GM23248 (cell line): ENCODE measurements around the gene GREB1.

ENCODE experiments used
- EZH2 ChIP-seq: fragments of 200-600 bp; sonication (generic); IDR thresholded peaks from 2 replicates; pipeline ENCODE4 v1.6.1; 2018; ENCODE audit warnings: antibody characterized with exemption, mild to moderate bottlenecking; ENCODE audit not compliant: insufficient read depth, poor library complexity, severe bottlenecking
- EZH2phosphoT487 ChIP-seq: fragments of 200-600 bp; sonication (generic); IDR thresholded peaks from 2 replicates; pipeline ENCODE4 v1.6.1; 2018; ENCODE audit warnings: antibody characterized with exemption, moderate library complexity, mild to moderate bottlenecking, low read depth; ENCODE audit not compliant: insufficient read depth

DNA sequence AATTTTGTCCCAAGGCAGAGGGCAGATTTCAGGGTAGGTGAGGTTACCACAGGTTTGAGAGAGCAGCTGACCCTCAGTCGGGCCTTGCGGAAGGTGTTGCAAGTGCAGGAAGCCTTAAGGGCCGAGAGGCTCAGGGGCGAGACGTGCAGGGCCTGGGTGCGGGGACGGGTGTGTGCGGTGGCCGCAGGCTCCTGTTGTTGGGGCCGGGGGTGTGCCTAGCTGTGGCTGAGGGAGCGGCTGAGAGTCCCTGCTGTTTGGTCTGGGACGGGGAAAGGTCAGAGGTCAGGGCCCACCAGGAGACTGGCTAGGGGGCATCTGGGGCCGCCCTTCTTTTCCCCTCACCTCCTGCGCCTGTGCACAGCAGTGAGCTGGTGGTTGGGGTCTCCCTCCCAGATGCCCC is 83.7 kb downstream of the GREB1 start:
- no peak for TF ChIP-seq EZH2
- no peak for TF ChIP-seq EZH2phosphoT487
